HepG2 (cell line): Measurements from ENCODE around the gene ELAPOR1. TPM values are rescaled to one million over a fixed set of nuclear protein-coding genes. Genes with fewer than 3 reads are reported as not detected.
A peak's percentile ranks its signal among the peaks of the same experiment; 100 is the strongest.

ENCODE experiments used
- ETV6 ChIP-seq: sonication (generic); formaldehyde crosslinking; conservative IDR thresholded peaks from 2 replicates; pipeline ENCODE4 v1.4.0; 2020; ENCODE audit warnings: missing genetic modification reagents
- GLI4 ChIP-seq: sonication (generic); formaldehyde crosslinking; IDR thresholded peaks from 2 replicates; pipeline ENCODE4 v1.5.1; 2020; ENCODE audit warnings: missing genetic modification reagents, mild to moderate bottlenecking, moderate library complexity, borderline replicate concordance
- ISL2 ChIP-seq: sonication (generic); formaldehyde crosslinking; IDR thresholded peaks from 2 replicates; pipeline ENCODE4 v1.5.0; 2020; ENCODE audit warnings: missing genetic modification reagents
- JDP2 ChIP-seq: sonication (generic); formaldehyde crosslinking; IDR thresholded peaks from 2 replicates; pipeline ENCODE4 v1.8.1; 2022; ENCODE audit warnings: missing genetic modification reagents, borderline replicate concordance
- KLF6 ChIP-seq: IDR thresholded peaks from 2 replicates; pipeline ENCODE4 v1.8.0; 2016; ENCODE audit warnings: missing biosample characterization, missing genetic modification reagents
- NFE2L2 ChIP-seq: fragments of 150-350 bp; IDR thresholded peaks from 2 replicates; pipeline ENCODE4 v1.6.1; 2014; ENCODE audit warnings: low read length
- REL ChIP-seq: sonication (generic); formaldehyde crosslinking; conservative IDR thresholded peaks from 2 replicates; pipeline ENCODE4 v1.8.0; 2022; ENCODE audit warnings: mild to moderate bottlenecking, missing genetic modification reagents, moderate library complexity
- TBX2 ChIP-seq: sonication (generic); formaldehyde crosslinking; IDR thresholded peaks from 2 replicates; pipeline ENCODE4 v1.5.0; 2020; ENCODE audit warnings: missing genetic modification reagents, mild to moderate bottlenecking, borderline replicate concordance
- TOE1 ChIP-seq: sonication (generic); formaldehyde crosslinking; IDR thresholded peaks from 2 replicates; pipeline ENCODE4 v1.4.0; 2020; ENCODE audit warnings: mild to moderate bottlenecking, missing genetic modification reagents
- TOPORS ChIP-seq: sonication (generic); formaldehyde crosslinking; IDR thresholded peaks from 2 replicates; pipeline ENCODE4 v1.8.0; 2023; ENCODE audit warnings: mild to moderate bottlenecking, missing genetic modification reagents
- UBTF ChIP-seq: sonication (generic); formaldehyde crosslinking; IDR thresholded peaks from 2 replicates; pipeline ENCODE4 v1.4.0; 2020; ENCODE audit warnings: mild to moderate bottlenecking, missing genetic modification reagents
- ZBTB1 ChIP-seq: sonication (generic); formaldehyde crosslinking; IDR thresholded peaks from 2 replicates; pipeline ENCODE4 v1.4.0; 2020; ENCODE audit warnings: missing genetic modification reagents, borderline replicate concordance
- ZBTB10 ChIP-seq: sonication (generic); formaldehyde crosslinking; IDR thresholded peaks from 2 replicates; pipeline ENCODE4 v1.4.0; 2020; ENCODE audit warnings: missing genetic modification reagents, borderline replicate concordance
- ZNF12 ChIP-seq: sonication (generic); formaldehyde crosslinking; IDR thresholded peaks from 2 replicates; pipeline ENCODE4 v1.5.0; 2020; ENCODE audit warnings: missing genetic modification reagents
- ZNF143 ChIP-seq: sonication (generic); formaldehyde crosslinking; IDR thresholded peaks from 2 replicates; pipeline ENCODE4 v1.4.0; 2020; ENCODE audit warnings: missing genetic modification reagents
- ZNF205 ChIP-seq: IDR thresholded peaks from 2 replicates; pipeline ENCODE4 v1.6.1; 2018; ENCODE audit warnings: missing biosample characterization, missing genetic modification reagents
- ZNF230 ChIP-seq: sonication (generic); formaldehyde crosslinking; IDR thresholded peaks from 2 replicates; pipeline ENCODE4 v1.4.0; 2020; ENCODE audit warnings: mild to moderate bottlenecking, missing genetic modification reagents
- ZNF382 ChIP-seq: sonication (generic); formaldehyde crosslinking; IDR thresholded peaks from 2 replicates; pipeline ENCODE4 v1.5.0; 2020; ENCODE audit warnings: missing genetic modification reagents, mild to moderate bottlenecking, borderline replicate concordance
- ZNF432 ChIP-seq: sonication (generic); formaldehyde crosslinking; IDR thresholded peaks from 2 replicates; pipeline ENCODE4 v1.5.0; 2020; ENCODE audit warnings: missing genetic modification reagents, mild to moderate bottlenecking, borderline replicate concordance
- ZNF552 ChIP-seq: sonication (generic); formaldehyde crosslinking; IDR thresholded peaks from 2 replicates; pipeline ENCODE4 v1.9.0; 2022; ENCODE audit warnings: missing genetic modification reagents, mild to moderate bottlenecking, borderline replicate concordance
- ZNF577 ChIP-seq: sonication (generic); formaldehyde crosslinking; IDR thresholded peaks from 2 replicates; pipeline ENCODE4 v1.4.0; 2020; ENCODE audit warnings: mild to moderate bottlenecking, low read depth, missing genetic modification reagents, borderline replicate concordance
- ZSCAN29 ChIP-seq: sonication (generic); formaldehyde crosslinking; conservative IDR thresholded peaks from 2 replicates; pipeline ENCODE4 v1.4.0; 2020; ENCODE audit warnings: mild to moderate bottlenecking, missing genetic modification reagents
- ZSCAN5A ChIP-seq: sonication (generic); formaldehyde crosslinking; IDR thresholded peaks from 2 replicates; pipeline ENCODE4 v1.8.0; 2022; ENCODE audit warnings: mild to moderate bottlenecking, missing genetic modification reagents, borderline replicate concordance
- polyA plus RNA-seq, 8 experiments: library from polyadenylated mRNA; depleted of rRNA in 3 of 8; stranded (reverse) in 7 of 8; unstranded in 1 of 8; fragments of >200 nt; fragmentation: Illumina TruSeq in 4 of 8; extraction: Trizol in 4 of 8; gene quantifications; 2 replicates each; pipeline versions ENCODE4 v1.2.1 to v1.2.3, GENCODE V29; 2011 to 2016; ENCODE audit warnings: low read depth in 4 of 8, missing spikeins in 1 of 8, mixed read lengths in 1 of 8; ENCODE audit not compliant: insufficient read depth in 1 of 8
- total RNA-seq, 5 experiments: library from RNA; depleted of rRNA; stranded (reverse); fragments of >200 nt; fragmentation: Illumina TruSeq; extraction: Trizol; gene quantifications; 2 replicates each; pipeline ENCODE4 v1.2.3, GENCODE V29; 2016; ENCODE audit warnings: low read depth in 1 of 5

Gene ELAPOR1
- total and polyA plus RNA-seq, 2 of the 13 experiments (the other 11 are each of a cell fraction or from before 2014, with no cell fraction given) = 0.13 to 0.20 TPM

- peak; percentile 90 for TF ChIP-seq ZNF230 (CRISPR knock-in tag)
- TF ChIP-seq GLI4 (CRISPR knock-in tag) = peak; percentile 51; the same call in 1 of the 2 replicates
- TF ChIP-seq ZNF577 (CRISPR knock-in tag) = no peak
- TF ChIP-seq ZNF205 (CRISPR knock-in tag) = peak; percentile 88
- peak; percentile 89; the same call in 1 of the 2 replicates for TF ChIP-seq ZBTB10 (CRISPR knock-in tag)
- TF ChIP-seq ZNF382 (CRISPR knock-in tag) = no peak
- TF ChIP-seq TOE1 = peak; percentile 93; the same call in 1 of the 2 replicates
- TF ChIP-seq ZBTB1 (CRISPR knock-in tag) = no peak
- no peak for TF ChIP-seq NFE2L2
- peak; percentile 96 for TF ChIP-seq KLF6 (CRISPR knock-in tag)
- peak; percentile 87 for TF ChIP-seq ZSCAN29 (CRISPR knock-in tag)
- no peak for TF ChIP-seq REL (CRISPR knock-in tag)
- peak; percentile 55; the same call in 1 of the 2 replicates for TF ChIP-seq ZSCAN5A (CRISPR knock-in tag)
- no peak for TF ChIP-seq ZNF552 (CRISPR knock-in tag)
- TF ChIP-seq ZNF143 (CRISPR knock-in tag) = peak; percentile 79
- TF ChIP-seq UBTF (CRISPR knock-in tag) = peak; percentile 80
- peak; percentile 71 for TF ChIP-seq TBX2 (CRISPR knock-in tag)
- peak; percentile 72; the same call in 1 of the 2 replicates for TF ChIP-seq ETV6 (CRISPR knock-in tag)
- no peak for TF ChIP-seq ZNF432
- TF ChIP-seq ISL2 (CRISPR knock-in tag) = peak; percentile 27; the same call in 1 of the 2 replicates
- peak; percentile 91 for TF ChIP-seq TOPORS (CRISPR knock-in tag)
- no peak for TF ChIP-seq JDP2 (CRISPR knock-in tag)
- TF ChIP-seq ZNF12 (CRISPR knock-in tag) = peak; percentile 44; the same call in 1 of the 2 replicates
Observed at GRCh38 chr1:109090196-109091077, 23.5 kb upstream of the ELAPOR1 start, which contains the start of gene TMEM167B (continued).
